HuH-7.5 (cell line): ENCODE data around the gene TXNRD2.
"Not testable (repeated sequence)": the region's sequence is repeated elsewhere in the genome, so short reads cannot be mapped to it uniquely, and the experiment has no call there.

Source experiments
- DNase-seq: peaks from one replicate; pipeline ENCODE4 v3.0.0; 2011; ENCODE audit warnings: low spot score

Gene TXNRD2

DNA sequence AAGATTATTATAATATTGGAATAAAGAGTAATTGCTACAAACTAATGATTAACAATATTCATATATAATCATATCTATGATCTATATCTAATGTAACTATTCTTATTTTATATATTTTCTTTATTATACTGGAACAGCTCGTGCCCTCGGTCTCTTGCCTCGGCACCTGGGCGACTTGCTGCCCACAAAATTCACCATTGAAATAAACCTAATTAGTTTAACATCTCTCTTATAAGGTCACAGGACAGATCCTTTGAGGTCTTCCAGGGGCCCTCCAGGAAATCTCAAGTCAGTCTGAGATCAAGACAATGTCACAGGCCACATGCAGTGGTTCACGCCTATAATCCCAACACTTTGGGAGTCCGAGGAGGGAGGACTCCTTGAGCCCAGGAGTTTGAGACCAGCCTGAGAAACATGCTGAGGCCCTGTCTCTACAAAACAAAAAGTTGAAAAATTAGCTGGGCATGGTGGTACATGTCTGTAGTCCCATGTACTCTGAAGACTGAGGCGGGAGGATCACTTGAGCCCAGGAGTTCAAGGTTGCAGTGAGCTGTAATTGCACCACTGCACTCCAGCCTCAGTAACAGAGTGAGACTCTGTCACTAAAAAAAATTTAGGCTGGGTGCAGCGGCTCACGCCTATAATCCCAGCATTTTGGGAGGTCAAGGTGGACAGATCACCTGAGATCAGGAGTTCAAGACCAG, 6.6 kb upstream of the TXNRD2 start:
- DNase-seq, result no peak

DNA sequence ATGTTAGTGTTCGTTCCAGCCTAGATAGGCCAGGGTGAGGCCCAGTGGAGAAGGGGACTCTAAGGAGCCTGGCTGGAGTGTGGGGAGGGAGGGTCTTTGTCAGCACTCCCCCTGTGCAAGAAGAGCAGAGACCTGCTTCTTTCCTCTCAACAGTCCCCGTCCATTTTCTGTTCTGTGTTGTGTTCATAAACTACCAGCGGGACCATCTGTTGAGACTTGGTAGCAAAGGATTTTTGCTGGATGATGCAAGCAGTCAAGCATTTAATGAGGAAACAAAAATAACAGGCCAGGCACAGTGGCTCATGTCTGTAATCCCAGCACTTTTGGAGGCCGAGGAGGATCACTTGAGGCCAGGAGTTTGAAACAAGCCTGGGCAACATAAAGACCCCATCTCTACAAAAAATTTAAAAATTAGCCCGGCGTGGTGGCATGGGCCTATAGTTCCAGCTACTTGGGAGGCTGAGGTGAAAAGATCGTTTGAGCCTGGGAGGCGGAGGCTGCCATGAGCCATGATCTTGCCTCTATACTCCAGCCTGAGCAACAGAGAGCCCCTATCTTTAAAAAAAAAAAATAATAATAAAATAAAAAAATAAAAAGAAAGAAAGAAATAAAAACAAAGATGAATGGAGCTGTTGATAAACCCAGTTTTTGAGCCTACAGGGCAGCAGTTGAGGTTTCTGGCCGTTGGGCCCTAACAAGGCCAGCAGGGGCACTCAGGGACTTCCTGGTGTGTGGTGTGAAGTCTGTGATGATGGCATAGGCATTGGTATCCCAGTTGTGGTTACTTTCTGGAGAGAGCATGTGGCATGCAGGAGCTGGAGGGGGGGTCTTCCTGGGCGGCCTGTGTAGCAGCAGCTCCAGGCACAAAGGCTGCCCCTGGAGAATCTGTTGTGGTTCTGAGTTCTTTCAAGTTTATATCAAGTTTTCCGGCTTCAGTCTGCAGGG, 1.7 kb upstream of the TXNRD2 start:
- DNase-seq, result peak; percentile 44

DNA sequence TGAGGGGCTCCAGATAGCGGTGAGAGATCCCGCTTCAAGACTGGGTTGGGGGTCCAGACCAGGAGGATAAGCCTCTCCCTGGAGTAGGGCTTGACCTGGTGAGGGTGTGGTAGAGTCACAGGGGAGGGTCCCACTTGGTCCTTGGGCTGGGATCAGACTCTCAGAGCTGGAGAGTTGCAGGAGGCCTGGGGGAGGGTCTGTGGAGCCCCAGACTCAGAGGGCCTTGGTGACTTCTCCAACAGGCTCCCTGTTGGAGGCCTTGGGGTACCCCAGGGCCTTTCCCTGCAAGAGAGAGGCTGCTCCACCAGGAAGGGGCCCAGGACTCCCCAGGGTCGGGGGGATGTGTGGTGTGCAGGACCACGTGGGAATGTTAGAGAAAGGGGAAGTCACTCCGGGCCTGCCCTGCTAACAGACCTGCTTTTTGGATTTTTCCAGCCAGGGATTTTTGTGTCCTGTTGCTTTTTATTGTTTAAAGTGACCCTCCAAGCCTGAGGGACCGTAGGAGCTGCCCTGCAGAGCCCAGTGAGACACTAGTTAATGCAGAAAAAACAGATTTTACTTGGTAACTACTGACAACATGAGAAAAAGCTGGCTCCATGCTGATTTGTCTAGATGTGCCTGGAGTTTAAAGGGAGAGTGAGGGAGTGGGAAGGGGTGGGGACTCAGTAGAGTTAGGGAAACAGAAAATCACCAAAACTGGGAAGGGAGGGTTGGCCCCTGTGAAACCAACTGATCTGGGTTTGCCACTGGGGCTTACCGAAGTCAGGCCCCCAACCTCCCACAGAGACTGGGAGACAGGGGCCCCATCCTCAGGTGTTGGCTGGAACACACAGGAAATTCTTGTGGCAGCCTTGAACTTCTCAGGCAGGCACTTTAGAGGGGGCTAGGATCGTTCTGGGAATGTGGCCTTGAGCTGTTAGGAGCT, 801 bp upstream of the TXNRD2 start:
- no peak for DNase-seq

DNA sequence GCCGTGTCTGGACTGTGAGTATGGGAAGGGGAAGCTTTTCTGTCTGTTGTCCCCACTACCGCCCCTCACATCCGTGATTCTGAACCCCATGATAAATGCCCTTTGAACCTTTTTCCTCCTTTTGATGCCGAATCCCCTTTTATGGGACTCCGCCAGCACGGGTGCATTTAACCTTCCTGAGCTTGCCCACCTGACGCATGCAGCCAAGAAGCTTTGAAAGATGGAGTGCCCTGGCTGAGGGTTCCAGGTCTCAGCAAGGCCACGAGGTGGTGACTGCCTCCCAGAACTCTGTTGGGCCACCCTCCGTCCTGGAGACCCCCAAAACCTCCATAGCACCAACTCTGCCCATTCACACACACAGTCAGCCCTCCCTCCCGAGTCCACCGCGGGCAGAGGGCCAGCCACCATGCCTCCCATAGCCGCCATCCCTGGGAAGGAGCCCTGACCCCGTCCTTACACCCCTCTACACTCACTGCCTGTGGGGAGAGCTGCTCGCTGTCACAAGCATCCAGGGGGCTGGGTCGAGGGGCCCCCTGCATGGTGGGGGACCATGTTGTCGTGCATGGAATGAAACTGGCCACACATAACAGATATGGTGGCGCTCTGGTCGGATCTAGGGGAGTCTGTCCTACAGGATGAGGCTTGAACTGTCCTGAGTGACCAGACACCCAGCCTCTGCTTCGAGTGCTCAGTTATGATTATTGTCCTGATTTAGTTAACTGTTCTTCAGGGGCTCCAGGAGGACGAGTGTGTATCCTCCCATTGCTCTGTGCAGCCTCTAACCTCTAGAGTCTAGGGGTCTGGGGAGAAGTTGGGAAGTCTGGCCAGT, 868 bp downstream of the TXNRD2 start:
- no peak for DNase-seq

DNA sequence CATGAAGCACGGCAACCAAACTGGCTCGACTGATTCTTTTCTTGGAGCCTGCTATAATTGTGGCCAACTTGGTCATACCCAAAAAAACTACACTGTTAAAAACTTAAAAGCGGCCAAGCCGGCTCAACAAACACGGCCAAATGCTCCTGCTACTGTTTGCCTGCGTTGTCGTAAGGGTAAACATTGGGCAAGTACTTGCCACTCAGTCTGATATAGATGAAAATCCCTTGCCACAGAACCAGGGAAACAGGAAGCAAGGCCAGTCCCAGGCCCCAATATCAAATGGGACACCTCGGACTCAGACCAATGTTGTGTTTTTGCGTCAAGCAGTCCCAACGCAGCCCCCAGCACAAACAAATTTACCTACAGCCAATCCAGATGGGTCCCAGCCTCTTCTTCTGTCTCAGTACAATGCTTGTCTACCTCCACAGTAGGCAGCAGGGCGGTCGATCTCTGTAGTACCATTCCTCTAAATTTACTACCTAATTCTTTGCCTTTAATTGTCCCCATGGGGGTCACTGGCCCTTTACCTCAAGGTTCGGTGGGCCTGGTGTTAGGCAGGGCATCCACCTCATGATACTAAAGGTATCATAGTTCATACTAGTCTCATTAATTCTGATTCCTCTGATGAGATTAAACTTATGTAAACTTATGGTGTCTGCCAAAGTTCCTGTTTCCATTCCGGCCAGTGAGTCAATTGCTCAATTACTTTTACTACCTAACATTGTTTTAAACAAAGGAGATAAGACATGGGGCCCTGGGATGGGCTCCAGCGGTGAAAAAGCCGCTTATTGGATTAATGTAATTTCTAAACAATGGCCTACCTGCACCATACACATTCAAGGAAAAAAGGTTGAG, 3.8 kb downstream of the TXNRD2 start:
- no peak for DNase-seq

DNA sequence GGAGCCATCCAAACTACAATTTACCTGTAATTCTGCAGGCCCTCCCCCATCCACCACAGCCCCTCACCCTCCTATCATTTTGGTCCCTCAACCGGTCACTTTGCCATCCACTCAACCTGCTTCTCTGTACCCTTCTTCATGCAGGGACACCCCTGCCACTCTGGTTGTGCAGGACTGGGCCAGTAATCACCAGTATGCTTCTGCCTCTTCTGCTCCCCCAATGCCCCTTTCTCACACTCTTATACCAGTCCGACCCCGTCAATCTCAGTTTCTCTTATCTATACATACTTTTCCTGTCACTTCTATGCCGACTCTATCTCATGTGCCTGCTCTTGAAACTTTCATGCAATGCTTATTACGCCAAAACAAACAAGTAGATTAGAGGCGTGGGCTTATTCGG, 5.1 kb downstream of the TXNRD2 start:
- no peak for DNase-seq

DNA sequence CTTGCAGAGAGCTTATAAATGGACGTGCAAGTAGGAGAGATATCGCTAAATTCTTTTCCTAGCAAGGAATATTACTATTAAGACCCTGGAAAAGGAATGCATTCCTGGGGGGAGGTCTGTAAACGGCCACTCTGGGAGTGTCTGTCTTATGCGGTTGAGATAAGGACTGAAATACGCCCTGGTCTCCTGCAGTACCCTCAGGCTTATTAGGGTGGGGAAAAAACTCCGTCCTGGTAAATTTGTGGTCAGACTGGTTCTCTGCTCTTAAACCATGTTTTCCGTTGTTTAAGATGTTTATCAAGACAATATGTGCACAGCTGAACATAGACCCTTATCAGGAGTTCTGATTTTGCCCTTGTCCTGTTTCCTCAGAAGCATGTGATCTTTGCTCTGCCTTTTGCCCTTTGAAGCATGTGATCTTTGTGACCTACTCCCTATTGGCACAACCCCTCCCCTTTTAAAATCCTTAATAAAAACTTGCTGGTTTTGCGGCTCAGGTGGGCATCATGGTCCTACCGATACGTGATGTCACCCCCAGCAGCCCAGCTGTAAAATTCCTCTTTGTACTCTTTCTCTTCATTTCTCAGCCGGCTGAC, 6.4 kb downstream of the TXNRD2 start:
- not testable (repeated sequence) for DNase-seq

DNA sequence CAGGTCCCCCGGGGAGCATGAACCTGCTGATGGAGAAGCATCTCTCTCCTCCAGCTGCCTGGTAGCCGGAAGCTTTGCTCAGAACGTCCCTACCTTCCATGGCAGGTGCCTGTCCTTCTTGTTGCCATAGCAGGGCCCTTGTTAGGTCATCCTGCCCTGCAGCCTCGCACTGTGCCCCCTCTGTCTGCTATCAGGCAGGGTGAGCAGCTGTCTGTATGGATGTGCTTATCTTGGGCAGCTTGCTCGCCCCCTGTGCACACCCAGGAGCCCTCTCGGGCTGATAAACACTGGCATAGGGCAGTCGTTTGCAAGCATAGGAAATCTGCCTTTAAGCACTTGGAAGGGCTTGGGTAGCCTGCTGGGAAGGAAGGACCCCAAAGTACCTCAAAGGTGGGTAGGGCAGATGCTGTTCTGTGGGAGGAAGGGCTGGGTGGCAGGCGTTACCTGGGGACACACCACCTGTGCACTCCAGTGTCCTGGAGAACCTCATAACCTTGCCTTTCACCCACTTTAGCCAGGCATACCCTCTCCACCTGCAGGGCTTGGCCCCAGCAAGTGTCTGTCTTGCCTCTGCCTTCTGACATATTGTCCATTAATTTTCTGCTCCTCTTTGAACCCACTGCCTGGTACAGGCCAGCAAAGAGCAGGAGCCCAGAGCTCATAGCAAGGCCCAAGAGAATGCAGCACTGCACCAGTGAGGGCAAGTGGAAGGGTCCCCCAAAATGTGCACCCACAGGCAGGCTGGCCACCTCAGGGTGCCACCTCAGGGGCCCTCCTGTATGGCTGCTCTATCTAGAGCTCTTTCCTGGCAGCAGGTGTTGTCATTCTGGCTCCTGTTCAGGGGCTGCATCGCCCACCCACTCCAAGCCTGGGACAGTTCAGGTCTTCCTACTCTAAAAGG, 8.0 kb downstream of the TXNRD2 start:
- no peak for DNase-seq

DNA sequence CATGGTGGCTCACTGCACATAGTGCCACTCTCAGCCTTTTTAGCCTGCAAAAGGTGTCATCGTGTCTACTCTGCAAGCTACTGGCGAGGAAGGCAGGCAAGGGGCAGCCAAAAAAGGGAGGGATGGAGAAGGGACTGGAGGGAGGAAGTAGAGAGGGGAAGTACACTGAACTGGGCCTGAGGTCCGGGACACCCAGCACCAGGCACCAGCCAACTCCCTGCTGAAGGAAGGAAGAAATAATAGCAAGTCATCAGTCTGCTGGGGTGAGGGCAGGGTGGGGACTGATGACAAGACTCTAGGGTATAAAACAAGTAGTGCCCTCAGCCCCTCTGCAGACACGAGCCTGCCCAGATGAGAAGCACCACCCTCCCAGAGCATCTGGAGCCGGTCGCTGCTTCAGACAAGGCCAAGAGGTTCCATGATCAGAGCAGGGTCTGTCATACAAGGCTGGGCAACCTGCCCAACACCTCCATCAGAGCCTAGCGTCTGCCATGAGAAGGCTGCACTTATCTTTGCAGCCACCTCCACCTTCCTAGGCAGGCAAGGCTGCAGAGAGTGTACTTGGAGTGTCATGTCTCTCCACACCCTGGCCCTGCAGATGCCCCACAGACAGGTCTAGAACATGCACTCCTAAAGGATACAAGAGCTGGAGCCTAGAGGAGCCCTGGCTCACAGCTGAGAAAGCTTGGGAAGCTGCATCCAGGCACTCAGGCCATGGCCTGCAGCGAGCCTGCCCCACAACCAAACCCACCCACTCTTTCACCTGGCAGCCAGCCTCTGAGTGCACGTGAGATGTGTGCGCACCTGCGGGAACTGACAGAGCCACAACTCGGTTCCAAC, 9.0 kb downstream of the TXNRD2 start:
- no peak for DNase-seq

DNA sequence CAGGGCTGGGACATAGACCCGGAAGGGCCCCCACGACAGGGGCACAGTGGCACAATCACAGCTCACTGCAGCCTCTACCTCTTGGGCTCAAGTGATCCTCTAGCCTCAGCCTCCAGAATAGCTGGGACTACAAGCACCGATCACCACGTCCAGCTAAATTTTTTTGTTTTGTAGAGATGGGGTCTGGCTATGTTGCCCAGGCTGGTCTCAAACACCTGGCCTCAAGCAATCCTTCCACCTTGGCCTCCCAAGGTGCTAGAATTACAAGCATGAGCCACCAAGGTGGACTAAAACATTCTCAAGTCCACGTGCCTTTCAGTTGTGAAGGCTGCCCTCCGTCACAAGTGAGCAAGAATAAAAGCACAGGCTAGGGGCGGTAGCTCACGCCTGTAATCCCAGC, 10.1 kb downstream of the TXNRD2 start:
- DNase-seq, result no peak

DNA sequence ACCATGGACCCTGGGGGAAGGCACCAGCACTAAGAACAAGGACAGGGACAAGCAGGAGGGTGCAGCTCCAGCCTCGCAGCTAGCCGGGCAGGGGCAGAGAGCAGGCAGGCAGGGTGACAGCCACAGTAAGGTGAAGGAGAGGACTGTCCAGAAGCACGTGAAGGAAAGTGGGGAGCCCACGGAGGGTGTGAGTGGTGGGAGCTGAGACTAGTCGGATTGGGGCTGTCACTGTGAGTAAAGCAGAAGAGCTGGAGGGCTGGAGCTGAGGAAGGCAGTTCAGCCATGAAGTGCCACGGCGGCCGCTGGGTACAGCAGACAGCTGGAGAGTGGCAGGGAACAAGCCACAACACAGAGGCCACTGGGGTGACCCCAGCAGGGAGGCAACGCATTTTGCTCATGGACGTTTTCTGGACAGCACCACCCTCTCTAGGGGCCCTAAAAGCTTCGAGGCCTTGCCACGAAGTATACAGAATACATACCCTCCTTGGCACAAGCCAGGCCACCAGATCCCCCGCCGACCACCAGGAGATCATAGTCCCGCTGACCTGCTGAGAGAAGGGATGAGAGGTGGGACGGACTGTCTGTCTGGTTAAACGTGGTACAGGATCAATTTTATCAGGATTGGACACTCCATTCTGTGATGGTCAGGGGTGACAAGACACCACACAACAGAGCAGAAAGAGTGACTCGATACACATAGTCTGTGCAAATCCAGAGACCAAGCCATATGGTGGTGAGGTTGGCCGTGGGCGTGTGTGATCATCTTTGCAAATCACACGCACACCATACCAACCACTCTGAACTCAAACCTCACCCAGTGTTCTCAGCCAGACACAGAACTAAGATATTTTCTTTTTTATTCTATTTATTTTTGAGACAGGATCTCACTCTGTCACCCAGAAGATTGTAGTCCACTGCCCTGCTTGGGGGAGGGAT, 10.8 kb downstream of the TXNRD2 start:
- no peak for DNase-seq

DNA sequence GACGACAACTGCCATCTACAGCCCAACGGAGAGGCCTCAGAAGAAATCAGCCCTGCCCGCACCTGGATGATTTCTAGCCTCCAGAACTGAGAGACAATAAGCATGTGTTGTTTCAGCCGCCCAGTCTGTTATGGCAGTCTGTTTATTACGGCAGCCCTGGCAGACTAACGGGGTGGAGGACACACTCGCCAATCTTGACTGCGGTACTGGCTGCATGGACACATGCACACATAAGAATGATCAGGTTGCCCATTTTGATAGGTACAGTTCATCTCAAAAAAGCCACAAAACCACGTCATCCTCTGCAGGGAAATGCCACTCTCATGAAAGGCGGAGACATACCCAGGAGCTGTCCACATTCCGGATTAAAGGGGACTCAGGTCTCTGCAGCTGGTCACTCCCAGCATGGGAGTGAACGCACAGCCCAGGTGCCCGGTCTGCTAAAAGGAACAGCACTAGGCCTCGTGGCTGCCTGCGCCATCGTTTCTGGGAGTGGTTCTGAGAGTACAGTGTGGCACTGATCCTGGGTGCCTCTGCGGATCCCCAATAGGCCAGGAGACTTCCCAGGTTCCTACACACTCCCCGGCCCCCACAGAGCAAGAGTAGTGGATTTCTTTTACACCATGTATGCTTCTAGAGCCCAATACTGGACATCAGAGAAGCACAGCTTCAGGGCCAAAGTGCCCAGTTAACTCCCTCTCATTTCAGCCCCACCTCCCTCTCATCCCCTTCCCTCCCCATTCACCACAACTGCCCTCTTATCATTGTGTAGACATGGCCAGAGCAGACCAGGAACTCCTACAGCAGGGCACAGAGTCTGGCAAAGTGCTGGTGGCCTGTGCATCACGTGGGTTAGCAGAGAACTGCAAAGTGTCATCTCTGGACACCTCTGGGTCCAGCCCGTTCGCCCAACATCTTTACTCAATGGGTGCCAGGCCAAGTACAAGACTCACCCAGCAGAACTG, 11.8 kb downstream of the TXNRD2 start:
- DNase-seq, result no peak

DNA sequence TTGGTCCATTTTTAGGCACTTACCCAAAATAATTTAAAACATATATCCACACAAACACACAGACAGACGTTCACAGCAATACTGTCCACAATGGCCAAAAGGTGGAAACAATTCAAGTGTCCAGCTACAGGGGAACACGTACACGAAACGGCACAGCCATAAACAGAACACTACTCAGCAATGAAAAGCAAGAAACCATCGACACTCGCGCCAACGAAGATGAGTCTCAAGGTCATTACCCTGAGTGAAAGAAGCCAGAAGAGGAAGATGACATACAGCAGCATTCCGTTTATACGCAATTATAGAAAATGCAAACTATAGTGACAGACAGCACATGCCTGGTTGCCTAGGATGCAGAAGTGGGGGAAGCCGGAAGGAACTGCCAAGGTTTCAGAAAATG, 13.4 kb downstream of the TXNRD2 start:
- DNase-seq, result no peak

DNA sequence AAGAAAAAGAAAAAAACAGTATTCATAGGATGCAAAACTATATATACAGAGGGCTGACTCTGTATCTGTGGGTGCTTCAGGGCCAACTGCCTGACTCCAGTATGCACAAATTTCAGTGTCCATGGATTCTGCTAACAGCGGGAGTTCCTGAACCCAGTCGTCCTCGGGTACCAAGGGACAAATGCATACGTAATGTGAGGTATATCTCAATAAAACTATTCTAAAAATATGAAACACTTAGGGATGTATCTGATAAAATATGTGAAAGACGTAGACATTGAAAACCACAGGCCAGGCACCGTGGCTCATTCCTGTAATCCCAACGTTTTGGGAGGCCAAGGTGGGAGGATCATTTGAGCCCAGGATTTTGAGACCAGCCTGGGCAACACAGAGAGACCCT, 13.9 kb downstream of the TXNRD2 start:
- DNase-seq, result no peak

DNA sequence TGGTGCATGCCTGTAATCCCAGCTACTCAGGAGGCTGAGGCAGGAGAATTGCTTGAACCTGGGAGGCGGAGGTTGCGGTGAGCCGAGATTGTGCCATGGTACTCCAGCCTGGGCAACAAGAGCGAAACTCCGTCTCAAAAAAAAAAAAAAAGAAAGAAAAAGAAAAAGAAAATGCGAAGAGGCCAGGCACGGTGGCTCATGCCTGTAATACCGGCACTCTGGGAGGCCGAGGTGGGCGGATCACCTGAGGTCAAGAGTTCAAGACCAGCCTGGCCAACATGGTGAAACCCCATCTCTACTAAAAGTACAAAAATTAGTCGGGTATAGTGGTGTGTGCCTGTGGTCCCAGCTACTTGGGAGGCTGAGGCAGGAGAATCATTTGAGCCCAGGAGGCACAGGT, 15.6 kb downstream of the TXNRD2 start:
- DNase-seq, result not testable (repeated sequence)
